ENCODE results near the gene STK31.

- TF ChIP-seq EGR1 (IDR thresholded peaks at IDR 0.05) (no peak), TCF12 (IDR thresholded peaks at IDR 0.05; ENCODE audit: low read depth) (no peak), YY1 (IDR thresholded peaks at IDR 0.05; ENCODE audit: low read depth) (no peak), CEBPB (IDR thresholded peaks at IDR 0.05) (no peak), MAX (IDR thresholded peaks at IDR 0.05) (no peak), TAF1 (IDR thresholded peaks at IDR 0.05; ENCODE audit: low read depth) (no peak), EP300 (IDR thresholded peaks at IDR 0.05; ENCODE audit: borderline replicate concordance) (no peak), CREB1 (IDR thresholded peaks at IDR 0.05; ENCODE audit: low read depth) (no peak), FOXM1 (IDR thresholded peaks at IDR 0.05; ENCODE audit: borderline replicate concordance, low read depth) (no peak), REST (IDR thresholded peaks at IDR 0.05; ENCODE audit: low read depth) (no peak), USF1 (IDR thresholded peaks at IDR 0.05) (no peak), RAD21 (IDR thresholded peaks at IDR 0.05; ENCODE audit: low read depth) (peak; percentile 91), TEAD4 (IDR thresholded peaks at IDR 0.05) (no peak), NFIC (IDR thresholded peaks at IDR 0.05) (0 out of 2 replicates have a peak, but pooled peaks have one; percentile 8)
Measured at GRCh38 chr7:23712368-23713284, 2.6 kb downstream of the STK31 start.

Measured in Ishikawa (cell line).